HG02588 (cell line): ENCODE results near the gene INPP5D.
"Not testable (repeated sequence)": the region's sequence is repeated elsewhere in the genome, so short reads cannot be mapped to it uniquely, and the experiment has no call there.

Experiments used
- ATAC-seq: cut with Tn5 transposase; IDR thresholded peaks from one replicate; pipeline ENCODE4 v1.9.1; 2021; ENCODE audit warnings: mild to moderate bottlenecking, moderate library complexity; ENCODE audit not compliant: unreplicated experiment

INPP5D gene

DNA sequence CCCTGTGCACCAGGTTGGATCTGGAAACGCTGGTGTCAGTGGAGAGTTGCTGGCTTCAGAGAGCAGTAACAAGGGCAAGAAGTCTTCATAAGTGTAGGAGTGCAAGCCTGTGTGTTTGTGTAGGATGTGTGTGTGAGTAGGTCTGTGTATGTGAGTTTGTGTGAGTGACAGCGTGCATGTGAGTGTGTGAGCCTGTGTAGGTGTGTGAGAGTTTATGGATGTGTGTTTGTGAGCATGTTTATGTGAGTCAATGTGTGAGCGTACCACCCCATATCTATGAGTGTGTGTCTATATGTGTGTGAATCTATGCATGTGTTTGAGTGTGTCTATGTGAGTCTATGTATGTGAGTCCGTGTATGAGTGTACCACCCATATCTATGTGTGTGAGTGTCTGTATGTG is 104.8 kb downstream of the INPP5D start:
- ATAC-seq: no peak

GRCh38 chr2:233165543-233165894 is 105.4 kb downstream of the INPP5D start:
- no peak for ATAC-seq

- no peak for ATAC-seq
These were observed 105.9 kb downstream of the INPP5D start for GRCh38 chr2:233165895-233166661.

DNA sequence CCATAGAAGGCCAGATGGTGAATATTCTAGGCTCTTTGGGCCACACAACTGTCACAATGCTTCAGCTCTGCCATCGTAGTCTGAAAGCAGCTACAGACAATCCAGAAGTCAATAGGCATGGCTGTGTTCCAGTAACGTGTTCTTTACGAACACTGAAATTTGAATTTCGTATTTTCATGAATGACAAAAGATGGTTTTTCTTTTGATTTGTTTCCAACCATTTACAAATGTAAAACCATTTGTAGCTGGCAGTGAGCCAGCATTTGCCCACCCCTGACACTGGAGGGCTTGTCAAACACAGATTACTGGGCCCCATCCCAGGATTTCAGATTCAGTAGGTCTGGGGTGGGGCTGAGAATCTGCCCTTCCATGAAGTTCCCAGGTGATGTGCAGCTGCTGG is 108.3 kb downstream of the INPP5D start:
- no peak for ATAC-seq

- no peak for ATAC-seq
These were observed 108.8 kb downstream of the INPP5D start for GRCh38 chr2:233168919-233169318.

GRCh38 chr2:233171344-233171743 is 111.2 kb downstream of the INPP5D start:
- no peak for ATAC-seq

DNA sequence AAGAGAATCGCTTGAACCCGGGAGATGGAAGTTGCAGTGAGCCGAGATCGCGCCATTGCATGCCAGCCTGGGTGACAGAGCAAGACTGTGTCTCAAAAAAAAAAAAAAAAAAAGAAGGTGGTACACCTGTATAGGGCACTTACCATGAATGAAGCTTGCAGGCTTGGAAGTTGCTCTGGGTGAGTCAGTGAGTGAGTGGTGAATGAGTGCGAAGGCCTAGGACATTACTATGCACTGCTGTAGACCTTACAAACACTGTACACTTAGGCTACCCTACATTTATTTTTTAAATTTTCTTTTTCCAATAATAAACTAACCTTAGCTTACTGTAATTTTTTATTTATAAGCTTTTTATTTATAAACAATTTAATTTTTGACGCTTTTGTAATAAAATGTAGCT is 113.0 kb downstream of the INPP5D start:
- no peak for ATAC-seq

DNA sequence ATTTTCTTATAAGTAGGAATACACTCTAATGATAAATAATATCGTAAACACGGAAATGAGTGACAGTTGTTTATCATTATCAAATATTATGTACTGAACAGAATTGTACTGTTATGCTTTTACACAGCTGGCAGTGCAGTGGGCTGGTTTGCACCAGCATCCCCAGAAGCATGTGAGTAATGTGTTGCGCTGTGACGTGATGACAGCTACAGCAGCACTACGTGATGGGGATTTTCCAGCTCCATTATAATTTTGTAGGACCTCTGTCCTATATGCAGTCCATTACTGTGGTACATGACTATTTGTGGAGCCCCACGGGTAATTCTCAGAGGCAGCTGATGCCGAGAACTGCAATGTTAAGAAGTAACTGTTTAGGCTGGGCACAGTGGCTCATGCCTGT is 114.0 kb downstream of the INPP5D start:
- ATAC-seq: no peak

- ATAC-seq: no peak
These were observed 119.1 kb downstream of the INPP5D start for GRCh38 chr2:233178994-233179847.

- ATAC-seq: no peak
These were observed 119.8 kb downstream of the INPP5D start for GRCh38 chr2:233179848-233180366.

DNA sequence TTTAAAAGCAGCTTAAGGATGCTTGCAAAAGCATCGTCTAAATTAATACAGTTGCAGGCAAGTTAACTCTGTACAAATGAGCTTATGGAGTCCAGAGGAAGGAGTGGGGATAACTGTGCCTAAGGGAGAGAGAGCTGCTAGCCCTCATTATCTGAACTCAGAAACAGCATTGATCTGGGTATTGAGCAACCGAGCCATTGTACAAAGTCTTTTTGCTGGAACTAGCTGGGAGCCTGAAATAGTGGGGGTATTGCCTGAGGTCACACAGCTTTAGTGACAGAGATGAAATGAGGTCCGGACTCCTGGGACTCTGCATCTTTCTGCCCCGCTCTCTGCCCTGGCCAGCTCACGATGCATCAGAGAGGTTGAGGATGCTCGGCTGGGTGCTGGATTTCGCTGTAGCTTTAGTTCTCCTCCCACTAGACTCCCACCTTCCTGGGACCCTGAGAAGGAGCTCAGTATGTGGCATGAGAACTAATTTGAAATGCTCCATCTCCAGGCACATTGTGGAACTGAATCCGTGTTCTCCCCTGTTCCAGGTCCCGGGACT is 123.8 kb downstream of the INPP5D start:
- no peak for ATAC-seq

DNA sequence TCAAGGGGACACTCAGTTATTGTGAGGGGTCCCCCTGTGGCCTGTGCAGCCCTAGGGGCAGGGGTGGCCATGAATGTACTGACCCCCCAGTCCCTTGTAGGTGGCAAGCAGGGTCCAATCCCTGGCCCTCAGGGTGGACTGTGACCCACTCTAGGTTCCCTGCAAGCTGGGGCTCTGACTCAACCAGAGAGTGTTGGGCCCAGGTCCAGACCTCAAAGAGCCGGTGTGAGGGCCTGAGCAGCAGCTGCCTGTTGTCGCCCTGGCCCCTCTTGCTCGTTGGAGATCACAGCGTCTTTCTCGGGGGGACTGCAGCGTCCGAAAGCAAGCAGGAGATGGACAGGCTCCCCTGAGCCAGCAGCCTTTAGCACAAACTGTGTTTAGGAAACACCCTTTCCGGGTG is 124.5 kb downstream of the INPP5D start:
- no peak for ATAC-seq

GRCh38 chr2:233185330-233185729 is 125.2 kb downstream of the INPP5D start:
- ATAC-seq: no peak

DNA sequence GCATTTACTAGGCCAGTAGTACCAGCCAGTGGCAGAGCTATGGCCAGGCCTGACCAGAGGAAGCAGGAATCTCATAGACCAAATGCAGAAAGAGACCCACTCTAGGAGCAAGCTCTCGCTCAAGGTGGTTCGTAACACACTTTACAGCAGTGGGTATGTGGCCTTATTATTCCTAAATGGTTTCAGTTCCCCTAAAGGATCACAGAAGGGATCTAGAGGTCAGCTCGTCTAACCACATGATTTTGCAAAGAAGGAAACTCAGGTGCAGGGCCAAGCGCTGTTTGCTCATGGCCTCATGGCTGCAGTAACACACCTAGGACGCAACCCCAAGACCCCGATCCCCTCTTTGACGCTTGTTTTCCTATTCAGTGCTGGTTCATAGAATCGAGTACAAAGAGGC is 125.8 kb downstream of the INPP5D start:
- no peak for ATAC-seq

GRCh38 chr2:233186851-233187250 is 126.7 kb downstream of the INPP5D start:
- no peak for ATAC-seq

GRCh38 chr2:233189025-233189424 is 128.9 kb downstream of the INPP5D start:
- no peak for ATAC-seq

- not testable (repeated sequence) for ATAC-seq
These were observed 130.9 kb downstream of the INPP5D start for GRCh38 chr2:233191016-233191415.

DNA sequence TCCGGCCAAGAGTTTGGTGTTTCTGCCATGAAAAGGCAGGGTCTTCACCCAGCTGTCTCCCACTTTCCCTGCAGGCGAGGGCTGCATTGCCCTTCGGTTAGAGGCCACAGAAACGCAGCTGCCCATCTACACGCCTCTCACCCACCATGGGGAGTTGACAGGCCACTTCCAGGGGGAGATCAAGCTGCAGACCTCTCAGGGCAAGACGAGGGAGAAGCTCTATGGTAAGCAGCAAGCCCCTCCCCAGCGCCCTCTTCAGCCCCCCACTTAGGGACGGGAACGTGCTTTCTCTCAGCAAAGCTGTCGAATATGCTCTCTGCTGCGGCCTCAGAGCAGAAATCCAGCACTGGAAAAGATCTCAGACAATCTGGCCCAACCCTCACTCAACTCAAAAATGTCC is 133.6 kb downstream of the INPP5D start:
- no peak for ATAC-seq

- ATAC-seq: no peak
These were observed 134.9 kb downstream of the INPP5D start for GRCh38 chr2:233195027-233195426.

DNA sequence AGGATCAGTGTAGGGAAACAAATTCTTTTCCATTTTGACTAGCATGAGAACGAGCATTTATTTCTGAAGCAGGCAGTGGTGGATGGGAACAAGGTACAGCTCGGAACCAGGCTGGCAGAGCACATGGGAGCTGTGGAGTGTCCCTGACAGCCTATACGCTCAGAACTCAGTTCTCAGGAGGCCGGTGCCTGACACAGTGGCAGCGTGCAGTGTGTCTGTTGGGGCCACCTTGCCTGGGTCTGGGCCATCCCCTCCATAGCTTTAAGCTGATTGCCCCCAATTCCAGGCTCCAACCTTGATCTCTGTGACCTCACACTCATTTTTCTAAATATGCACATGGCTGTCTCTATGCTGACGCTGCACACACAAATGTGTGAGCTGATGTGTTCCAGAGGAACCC is 136.9 kb downstream of the INPP5D start:
- no peak for ATAC-seq

DNA sequence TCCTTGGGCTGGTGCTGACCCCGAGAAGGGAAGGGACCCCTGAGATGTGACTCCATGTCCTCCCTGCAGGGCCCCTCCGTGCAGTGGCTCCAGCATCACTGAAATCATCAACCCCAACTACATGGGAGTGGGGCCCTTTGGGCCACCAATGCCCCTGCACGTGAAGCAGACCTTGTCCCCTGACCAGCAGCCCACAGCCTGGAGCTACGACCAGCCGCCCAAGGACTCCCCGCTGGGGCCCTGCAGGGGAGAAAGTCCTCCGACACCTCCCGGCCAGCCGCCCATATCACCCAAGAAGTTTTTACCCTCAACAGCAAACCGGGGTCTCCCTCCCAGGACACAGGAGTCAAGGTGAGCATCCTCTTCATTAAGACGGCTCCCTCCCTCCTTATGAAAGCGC is 137.9 kb downstream of the INPP5D start:
- ATAC-seq: no peak

DNA sequence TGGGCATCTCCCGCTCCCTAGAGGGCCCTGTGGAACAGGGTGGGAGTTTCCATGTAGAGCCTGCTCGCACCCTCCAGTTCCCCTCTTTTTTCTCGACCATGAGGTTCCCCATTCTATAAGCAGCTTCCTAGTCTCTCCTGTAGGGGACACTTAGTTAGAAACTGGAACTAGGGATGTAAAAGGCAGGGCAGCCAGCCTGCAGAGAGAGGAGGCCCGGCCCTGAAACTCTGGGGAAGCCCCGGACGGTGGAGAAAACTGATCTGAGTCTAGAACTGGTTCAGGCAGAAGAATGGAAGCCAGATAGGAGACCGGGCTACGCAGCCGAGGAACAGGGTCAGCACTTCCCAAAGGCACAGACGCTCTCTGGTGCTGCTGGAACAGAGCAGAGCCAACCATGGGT is 139.7 kb downstream of the INPP5D start:
- ATAC-seq: peak; percentile 47
